Measurements from ENCODE around the gene RNF7.
"Not testable (repeated sequence)": the region's sequence is repeated elsewhere in the genome, so short reads cannot be mapped to it uniquely, and the experiment has no call there.

Gene RNF7

DNA sequence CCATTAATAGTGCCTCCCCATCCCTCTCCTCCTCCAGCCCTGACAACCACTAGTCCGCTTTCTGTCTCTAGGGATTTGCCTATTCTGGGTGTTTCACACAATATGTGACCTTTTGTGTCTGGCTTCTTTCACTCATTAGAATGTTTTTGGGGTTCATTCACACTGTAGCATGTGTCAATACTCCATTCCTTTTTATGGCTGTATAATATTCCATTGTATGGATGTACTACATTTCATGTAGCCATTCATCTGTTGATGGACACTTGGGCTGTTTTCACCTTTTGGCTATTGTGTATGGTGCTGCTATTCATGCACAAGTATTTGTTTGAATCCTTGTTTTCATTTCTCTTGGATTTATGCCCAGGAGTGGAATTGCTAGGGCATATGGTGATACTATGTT, 41.6 kb downstream of the RNF7 start:
- DNase-seq = no peak

DNA sequence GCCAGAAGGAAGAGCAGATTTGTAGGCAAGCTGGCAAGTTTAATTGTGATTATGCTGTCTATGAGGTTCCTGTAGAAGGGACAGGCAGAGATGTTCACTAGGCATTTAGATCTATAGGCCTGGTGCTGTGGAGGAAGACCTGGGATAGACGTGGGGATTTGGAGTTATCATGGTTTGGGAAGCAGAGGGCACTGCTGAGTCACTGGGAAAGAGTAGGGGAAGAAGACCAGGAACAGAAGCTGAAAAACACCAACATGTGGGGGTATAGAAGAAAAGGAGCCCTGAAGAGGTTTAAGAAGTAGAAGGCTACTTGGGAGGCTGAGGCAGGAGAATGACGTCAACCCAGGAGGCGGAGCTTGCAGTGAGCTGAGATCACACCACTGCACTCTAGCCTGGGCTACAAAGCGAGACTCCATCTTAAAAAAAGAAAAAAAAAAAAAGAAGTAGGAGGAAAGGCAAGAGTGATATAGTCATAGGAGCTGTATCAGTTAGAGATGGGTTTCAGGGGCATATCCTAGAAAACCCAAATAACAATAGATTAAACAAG, 44.4 kb downstream of the RNF7 start:
- DNase-seq = no peak

DNA sequence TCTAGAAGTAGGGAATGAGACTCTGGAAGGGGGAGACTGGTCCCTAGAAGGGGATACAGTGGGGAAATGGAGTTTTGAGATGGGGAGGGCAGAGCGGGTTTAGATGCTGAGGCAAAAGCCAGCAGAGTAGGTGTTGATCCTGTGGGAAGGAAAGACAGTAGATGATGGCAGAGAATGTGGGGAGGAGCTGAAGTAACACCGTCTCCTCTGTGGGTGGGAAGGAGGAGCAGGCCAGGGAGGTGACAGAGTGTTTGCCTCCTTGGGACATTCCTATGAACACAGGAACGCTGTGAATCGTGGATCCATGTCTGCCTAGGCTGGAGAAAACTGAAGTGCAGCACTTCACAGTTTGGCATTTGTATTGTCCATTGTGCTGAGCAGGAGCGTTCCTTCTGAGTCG, 45.5 kb downstream of the RNF7 start:
- no peak for DNase-seq

- DNase-seq = no peak
Measured at GRCh38 chr3:141784096-141784495, 46.0 kb downstream of the RNF7 start.

- no peak for DNase-seq
Measured at GRCh38 chr3:141784531-141784930, 46.4 kb downstream of the RNF7 start.

GRCh38 chr3:141788149-141788548, 50.1 kb downstream of the RNF7 start:
- DNase-seq = no peak

DNA sequence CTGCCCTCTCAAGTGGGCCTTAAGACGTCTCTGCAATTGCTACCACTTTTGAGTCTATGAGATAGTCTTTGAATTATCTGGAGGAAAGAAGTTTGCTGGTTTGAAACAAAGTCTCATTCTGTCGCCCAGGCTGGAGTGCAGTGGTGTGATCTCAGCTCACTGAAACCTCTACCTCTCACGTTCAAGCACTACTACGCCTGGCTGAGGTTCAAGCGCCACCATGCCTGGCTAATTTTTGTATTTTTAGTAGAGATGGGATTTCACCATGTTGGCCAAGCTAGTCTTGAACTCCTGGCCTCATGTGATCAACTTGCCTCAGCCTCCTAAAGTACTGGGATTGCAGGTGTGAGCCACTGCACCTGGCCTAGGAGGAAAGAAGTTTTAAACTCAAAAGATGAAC, 50.7 kb downstream of the RNF7 start:
- not testable (repeated sequence) for DNase-seq

- DNase-seq = no peak
Measured at GRCh38 chr3:141789281-141789680, 51.2 kb downstream of the RNF7 start.

DNA sequence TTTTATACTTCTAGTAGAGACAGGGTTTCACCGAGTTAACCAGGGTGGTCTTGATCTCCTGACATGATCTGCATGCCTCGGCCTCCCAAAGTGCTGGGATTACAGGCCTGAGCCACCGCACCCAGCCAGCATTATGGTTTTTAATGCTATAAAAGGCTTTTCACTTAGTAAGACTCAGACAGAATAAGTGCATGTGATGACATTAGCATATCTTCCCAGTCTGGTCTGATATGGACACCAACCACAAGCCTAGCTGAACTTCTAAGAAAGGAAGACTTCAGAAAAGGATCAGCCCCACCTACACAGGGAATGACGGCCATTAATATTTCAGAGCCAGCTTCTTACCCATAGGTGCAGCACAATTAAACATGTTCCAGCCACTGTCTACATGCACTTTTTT, 52.1 kb downstream of the RNF7 start:
- DNase-seq = no peak

- DNase-seq = no peak
Measured at GRCh38 chr3:141792495-141792894, 54.4 kb downstream of the RNF7 start.

DNA sequence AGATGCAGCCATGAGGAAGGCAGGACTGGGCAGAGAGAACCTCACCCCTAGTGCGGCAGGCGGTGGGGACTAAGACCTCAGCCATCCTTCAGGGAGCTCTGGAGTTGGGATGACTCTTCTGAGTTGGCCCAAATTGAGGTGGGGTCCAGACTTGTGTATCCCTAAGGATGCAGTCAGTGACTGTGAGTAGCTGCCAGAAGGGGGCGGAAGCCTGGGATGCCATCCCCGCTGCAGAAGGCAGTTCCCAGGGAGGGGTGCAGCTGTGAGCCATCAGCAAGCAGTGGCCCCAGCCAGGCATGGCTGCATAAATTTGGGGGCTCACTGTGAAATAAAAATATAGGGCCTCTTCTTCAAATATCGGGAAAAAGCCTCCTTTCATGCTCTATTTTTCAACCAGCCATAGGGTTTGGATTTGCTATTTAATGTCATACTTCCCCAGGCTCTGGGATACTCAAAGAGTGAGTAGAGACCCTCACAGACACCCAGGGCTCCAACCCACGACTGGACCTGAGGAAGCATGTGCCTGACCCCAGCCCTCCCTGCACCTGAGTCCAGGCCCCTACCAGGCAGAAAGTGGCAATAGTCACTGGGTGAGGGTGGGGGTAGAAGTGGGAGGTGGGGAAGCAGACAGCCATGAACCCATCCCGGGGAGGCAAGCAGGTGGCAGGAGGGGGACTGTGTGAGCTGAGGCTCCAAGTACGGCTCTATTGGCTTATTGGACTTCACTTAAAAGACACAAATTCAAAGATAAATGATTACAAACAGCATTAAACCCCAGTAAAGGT, 55.6 kb downstream of the RNF7 start:
- no peak for DNase-seq

DNA sequence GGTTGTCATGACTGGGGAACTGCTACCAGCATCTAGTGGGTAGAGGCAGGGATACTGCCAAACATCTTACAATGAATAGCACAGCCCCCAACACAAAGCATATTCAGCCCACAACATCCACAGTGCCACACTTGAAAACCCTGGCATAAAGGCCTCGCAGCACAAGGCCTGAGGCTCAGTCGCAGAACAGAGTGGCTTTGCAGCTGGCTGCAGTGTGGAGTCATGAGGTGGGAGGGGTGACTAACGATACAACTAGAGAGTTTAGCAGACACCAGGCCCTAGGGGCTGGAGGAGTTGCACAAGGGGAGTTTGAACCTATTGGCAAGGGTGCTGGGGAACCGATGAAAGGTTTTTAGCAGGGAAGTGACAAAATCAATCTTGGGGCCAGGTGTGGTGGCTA, 57.2 kb downstream of the RNF7 start:
- DNase-seq = peak in 1 of 56 donors; percentile 1

DNA sequence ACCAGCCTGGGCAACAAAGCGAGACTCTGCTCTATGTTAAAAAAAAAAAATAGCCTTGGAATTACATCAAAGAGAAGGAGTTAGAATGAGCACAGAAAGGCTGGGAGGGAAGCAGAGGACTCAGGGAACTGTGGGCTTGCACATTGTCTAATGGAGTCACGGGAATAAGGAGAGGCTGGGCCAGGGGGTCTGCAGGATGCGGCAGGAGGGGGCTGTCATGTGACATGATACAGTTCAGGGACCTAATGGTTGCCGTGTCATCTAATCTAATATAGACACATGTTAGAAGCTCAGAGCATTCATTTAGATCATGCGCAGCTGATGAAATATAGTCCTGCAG, 57.6 kb downstream of the RNF7 start:
- no peak for DNase-seq

DNA sequence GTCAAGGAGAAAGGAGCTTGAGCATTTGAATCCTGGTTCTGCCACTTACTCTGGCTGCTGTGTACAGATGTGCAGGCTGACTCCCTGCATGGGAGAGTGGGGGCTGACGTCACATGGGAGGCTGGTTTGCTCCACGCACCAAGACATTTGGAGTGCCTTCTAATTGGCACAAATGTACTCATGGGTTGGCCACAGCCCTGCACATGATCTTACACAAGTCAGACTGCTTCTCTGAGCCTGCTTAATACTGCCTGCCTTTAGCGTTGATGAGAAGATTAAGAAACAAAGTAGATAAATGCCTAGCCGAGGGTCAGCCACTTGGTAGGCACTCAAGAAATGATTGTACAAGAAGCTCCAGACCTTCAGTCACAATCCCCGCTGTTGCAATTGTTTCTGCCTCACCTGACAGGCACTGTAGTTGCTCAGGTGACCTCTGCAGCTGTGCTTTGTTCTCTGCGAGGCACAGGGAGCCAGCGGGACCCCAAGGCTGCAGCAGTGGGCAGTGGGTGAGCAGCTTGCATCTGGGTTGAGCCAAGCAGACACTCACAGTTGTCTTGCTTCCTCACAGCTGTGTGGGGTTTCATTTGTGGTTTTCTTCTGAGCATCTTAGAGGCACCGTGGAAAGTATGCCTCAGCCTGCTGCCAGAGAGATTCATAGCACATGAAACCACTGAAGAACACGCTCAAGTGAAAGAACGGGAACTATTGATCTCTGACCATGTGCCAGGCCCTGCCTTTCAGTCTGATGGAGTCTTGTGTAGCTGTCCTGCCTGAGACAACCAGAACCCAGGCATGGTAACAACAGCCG, 58.2 kb downstream of the RNF7 start:
- DNase-seq = peak in 1 of 56 donors; percentile 3
